IMR-90 (cell line): ENCODE results near the gene LTB4R2. TPM values are rescaled to one million over a fixed set of nuclear protein-coding genes. Genes with fewer than 3 reads are reported as not detected.

ENCODE experiments used
- ATAC-seq: fragments of 200-7000 bp; cut with Tn5 transposase; 2 replicates; pipeline ENCODE4 v1.9.1; 2020; ENCODE audit warnings: low read depth, mild to moderate bottlenecking, moderate library complexity
- BruUV-seq: library from RNA; stranded (reverse); fragments of 400-500 nt; replicated peaks from 2 replicates; lab custom pipeline; 2021; lab: Mats Ljungman, UMichigan
- CTCF ChIA-PET: fragments of 300-600 bp; formaldehyde crosslinking; extraction: SDS; loops from one replicate; lab custom pipeline; 2021; ENCODE audit warnings: antibody characterized with exemption; lab: Yijun Ruan, JAX
- POLR2A ChIA-PET: fragments of 300-600 bp; sonication (Branson Sonifier 250); formaldehyde crosslinking; loops from one replicate; lab custom pipeline; 2022; ENCODE audit warnings: antibody characterized with exemption; ENCODE audit not compliant: unreplicated experiment; lab: Charles Lee
- DNase-seq: peaks from one replicate; pipeline ENCODE4 v3.0.0; 2013
- H2AFZ ChIP-seq: replicated peaks from 2 replicates; pipeline ENCODE3; 2013; ENCODE audit warnings: low read length, mild to moderate bottlenecking; ENCODE audit not compliant: poor library complexity
- H2AK5ac ChIP-seq: 2 replicates; pipeline ENCODE4 v1.6.1; 2013; ENCODE audit warnings: low read depth, low read length, inconsistent platforms
- H2AK9ac ChIP-seq: replicated peaks from 2 replicates; pipeline ENCODE3; 2013; ENCODE audit warnings: mild to moderate bottlenecking, low read depth, low read length, moderate library complexity; ENCODE audit not compliant: poor library complexity
- H2BK120ac ChIP-seq: 2 replicates; pipeline ENCODE4 v1.6.1; 2013; ENCODE audit warnings: low read depth, low read length, inconsistent platforms
- H2BK15ac ChIP-seq: 3 replicates; pipeline ENCODE4 v1.6.1; 2013; ENCODE audit warnings: low read depth, low read length, inconsistent platforms
- H2BK20ac ChIP-seq: 2 replicates; pipeline ENCODE4 v1.6.1; 2013; ENCODE audit warnings: low read depth, mild to moderate bottlenecking, inconsistent platforms, low read length, moderate library complexity
- H2BK5ac ChIP-seq: 2 replicates; pipeline ENCODE4 v1.6.1; 2013; ENCODE audit warnings: mild to moderate bottlenecking, low read depth, low read length, inconsistent platforms; ENCODE audit not compliant: poor library complexity, severe bottlenecking
- H3K14ac ChIP-seq: replicated peaks from 2 replicates; pipeline ENCODE4 v1.6.1; 2013; ENCODE audit warnings: low read depth, low read length, inconsistent platforms
- H3K18ac ChIP-seq: 2 replicates; pipeline ENCODE4 v1.6.1; 2013; ENCODE audit warnings: low read depth, low read length, control low read depth
- H3K23ac ChIP-seq: 2 replicates; pipeline ENCODE4 v1.6.1; 2013; ENCODE audit warnings: low read depth, low read length, inconsistent platforms
- H3K27ac ChIP-seq: 2 replicates; pipeline ENCODE4 v1.5.1; 2013; ENCODE audit warnings: mild to moderate bottlenecking, control low read depth, low read length; ENCODE audit not compliant: insufficient read depth
- H3K27me3 ChIP-seq: 2 replicates; pipeline ENCODE4 v1.6.1; 2013; ENCODE audit warnings: low read length; ENCODE audit not compliant: control insufficient read depth, insufficient read depth
- H3K36me3 ChIP-seq: 2 replicates; pipeline ENCODE4 v1.6.1; 2013; ENCODE audit warnings: low read length, mixed read lengths; ENCODE audit not compliant: control insufficient read depth, insufficient read depth
- H3K4ac ChIP-seq: 2 replicates; pipeline ENCODE4 v1.6.1; 2013; ENCODE audit warnings: low read depth, low read length, inconsistent platforms
- H3K4me1 ChIP-seq: 2 replicates; pipeline ENCODE4 v1.6.1; 2013; ENCODE audit warnings: low read length, mixed read lengths; ENCODE audit not compliant: control insufficient read depth, insufficient read depth
- H3K4me2 ChIP-seq: 2 replicates; pipeline ENCODE4 v1.6.1; 2013; ENCODE audit warnings: low read depth, mild to moderate bottlenecking, control low read depth, low read length, moderate library complexity
- H3K4me3 ChIP-seq: 2 replicates; pipeline ENCODE4 v1.5.1; 2013; ENCODE audit warnings: low read depth, mild to moderate bottlenecking, control low read depth, low read length, moderate library complexity; ENCODE audit not compliant: insufficient read depth
- H3K56ac ChIP-seq: 2 replicates; pipeline ENCODE4 v1.6.1; 2013; ENCODE audit warnings: low read length, inconsistent platforms; ENCODE audit not compliant: insufficient read depth; ENCODE audit errors: extremely low read depth
- H3K79me1 ChIP-seq, 2 experiments: 2 replicates each; pipeline ENCODE4 v1.6.1; 2013; ENCODE audit warnings: low read length in 2 of 2, inconsistent platforms in 1 of 2, low read depth in 1 of 2
- H3K9ac ChIP-seq: 2 replicates; pipeline ENCODE4 v1.6.1; 2013; ENCODE audit warnings: low read depth, low read length, control low read depth
- H3K9me1 ChIP-seq: 2 replicates; pipeline ENCODE4 v1.6.1; 2013; ENCODE audit warnings: low read length, inconsistent platforms; ENCODE audit not compliant: insufficient read depth
- H3K9me3 ChIP-seq: 2 replicates; pipeline ENCODE4 v1.6.1; 2013; ENCODE audit warnings: low read length; ENCODE audit not compliant: control insufficient read depth, insufficient read depth
- H4K20me1 ChIP-seq: 2 replicates; pipeline ENCODE4 v1.6.1; 2013; ENCODE audit warnings: low read length, inconsistent platforms; ENCODE audit not compliant: insufficient read depth
- H4K5ac ChIP-seq: 2 replicates; pipeline ENCODE4 v1.6.1; 2013; ENCODE audit warnings: mild to moderate bottlenecking, low read depth, low read length, control low read depth
- H4K8ac ChIP-seq, 2 experiments: 2 replicates each; pipeline ENCODE4 v1.6.1; 2013; ENCODE audit warnings: low read depth in 2 of 2, low read length in 2 of 2, control low read depth in 1 of 2, inconsistent platforms in 1 of 2
- H4K91ac ChIP-seq: 2 replicates; pipeline ENCODE4 v1.6.1; 2013; ENCODE audit warnings: low read depth, low read length, inconsistent platforms; ENCODE audit not compliant: insufficient read depth
- CEBPB ChIP-seq: IDR thresholded peaks from 2 replicates; pipeline ENCODE4 v1.6.1; 2012; ENCODE audit warnings: low read depth, low read length, improper control_type of control experiment
- CHD1 ChIP-seq: IDR thresholded peaks from 2 replicates; pipeline ENCODE4 v1.6.1; 2012; ENCODE audit warnings: low read depth, low read length, improper control_type of control experiment
- ELK1 ChIP-seq: fragments of 150-350 bp; IDR thresholded peaks from 2 replicates; pipeline ENCODE4 v1.6.1; 2016; ENCODE audit warnings: low read depth, mild to moderate bottlenecking, low read length, moderate library complexity, borderline replicate concordance
- FOS ChIP-seq: fragments of 150-350 bp; IDR thresholded peaks from 2 replicates; pipeline ENCODE4 v1.6.1; 2016; ENCODE audit warnings: low read depth, low read length
- MAFK ChIP-seq: IDR thresholded peaks from 2 replicates; pipeline ENCODE4 v1.6.1; 2012; ENCODE audit warnings: low read depth, low read length, improper control_type of control experiment
- MAZ ChIP-seq: IDR thresholded peaks from 2 replicates; pipeline ENCODE4 v1.6.1; 2012; ENCODE audit warnings: low read depth, mild to moderate bottlenecking, low read length, improper control_type of control experiment, moderate library complexity, borderline replicate concordance
- MXI1 ChIP-seq: IDR thresholded peaks from 2 replicates; pipeline ENCODE4 v1.6.1; 2012; ENCODE audit warnings: low read depth, mild to moderate bottlenecking, low read length, moderate library complexity, borderline replicate concordance
- NFE2L2 ChIP-seq: fragments of 150-350 bp; IDR thresholded peaks from 2 replicates; pipeline ENCODE4 v1.6.1; 2016; ENCODE audit warnings: low read depth, mild to moderate bottlenecking, low read length
- POLR2A ChIP-seq: IDR thresholded peaks from 2 replicates; pipeline ENCODE4 v1.6.1; 2012; ENCODE audit warnings: mild to moderate bottlenecking, low read depth, low read length
- RAD21 ChIP-seq: IDR thresholded peaks from 2 replicates; pipeline ENCODE4 v1.6.1; 2012; ENCODE audit warnings: low read length, improper control_type of control experiment
- RCOR1 ChIP-seq: IDR thresholded peaks from 2 replicates; pipeline ENCODE4 v1.6.1; 2012; ENCODE audit warnings: mild to moderate bottlenecking, low read length, improper control_type of control experiment; ENCODE audit not compliant: insufficient replicate concordance
- RFX5 ChIP-seq: IDR thresholded peaks from 2 replicates; pipeline ENCODE4 v1.8.0; 2012; ENCODE audit warnings: low read depth, mild to moderate bottlenecking, low read length, moderate library complexity
- SMC3 ChIP-seq: fragments of 150-350 bp; IDR thresholded peaks from 2 replicates; pipeline ENCODE4 v1.6.1; 2016; ENCODE audit warnings: low read depth, mild to moderate bottlenecking, antibody characterized with exemption, low read length, moderate library complexity
- WGBS, 2 experiments: methylation state at CpG; one replicate each; pipeline versions ENCODE4 v1.1.5 to v1.1.7; 2013; ENCODE audit warnings: missing lambda C conversion rate in 2 of 2; ENCODE audit not compliant: insufficient read length in 1 of 2; ENCODE audit errors: extremely low coverage in 2 of 2; 5-methylcytosine and 5-hydroxymethylcytosine counted together
- dilution Hi-C: fragments of 300-500 bp; cut with HindIII; formaldehyde crosslinking; loops from one replicate; pipeline ENCODE4 v1.14.3; 2018; ENCODE audit warnings: low sequenced_read_pairs; ENCODE audit not compliant: unreplicated experiment
- in situ Hi-C: fragments of 300-500 bp; cut with MboI; formaldehyde crosslinking; loops from 3 replicates; pipeline ENCODE4 v1.14.3; 2019; ENCODE audit warnings: low sequenced_read_pairs, inconsistent platforms, mixed read lengths
- intact Hi-C: fragments of 100-400 bp; cut with micrococcal nuclease; formaldehyde crosslinking; loops from 2 replicates; pipeline ENCODE4 v1.10.0; 2022
- polyA plus RNA-seq, 3 experiments: library from polyadenylated mRNA; depleted of rRNA; stranded (reverse); fragments of >200 nt; gene quantifications; 2 replicates each; pipeline ENCODE4 v1.2.3, GENCODE V29; 2012; ENCODE audit warnings: low replicate concordance in 1 of 3
- total RNA-seq: library from RNA; depleted of rRNA; stranded (reverse); fragments of >200 nt; gene quantifications from 2 replicates; pipeline ENCODE4 v1.2.3, GENCODE V29; 2012
- TF ChIP-seq, protein P1 (sequence below): conservative IDR thresholded peaks from 2 replicates; pipeline ENCODE4 v1.5.1; 2012; ENCODE audit warnings: mild to moderate bottlenecking, low read depth, low read length, improper control_type of control experiment
- TF ChIP-seq, protein P2 (sequence below): fragments of 150-350 bp; IDR thresholded peaks from 2 replicates; pipeline ENCODE4 v1.6.1; 2017; ENCODE audit warnings: mild to moderate bottlenecking, antibody characterized with exemption, low read length, low read depth

Gene LTB4R2
- total and polyA plus RNA-seq, 2 of the 4 experiments (the other 2 are of a cell fraction): 0.72 to 1.7 TPM

GRCh38 chr14:24270537-24271133 lies 39.3 kb upstream of the LTB4R2 start:
- DNase-seq (no peak), ATAC-seq (no peak)
- H2BK20ac ChIP-seq: no peak overlapping the region
- H3K4me3 ChIP-seq: peak overlapping the region; percentile 63
- H3K27me3 ChIP-seq: no peaks in the 10 kb centered on the region
- H3K79me1 ChIP-seq: peaks cover 10 to 28% of the 10 kb centered on the region in 2 experiments
- H2AK9ac ChIP-seq: peak overlapping the region; percentile 100
- H3K18ac ChIP-seq: peak overlapping the region; percentile 78; the same call in 1 of the 2 replicates
- peaks cover 5% of the 10 kb centered on the region; the same call in 1 of the 2 replicates for H3K9me1 ChIP-seq
- peak overlapping the region; percentile 97 for H2AFZ ChIP-seq
- dilution Hi-C loops: no loop called here
- H3K4me1 ChIP-seq: peaks cover 5% of the 10 kb centered on the region; the same call in 1 of the 2 replicates
- H4K20me1 ChIP-seq: no peaks in the 10 kb centered on the region
- H2BK5ac ChIP-seq: peak overlapping the region; percentile 90
- H3K56ac ChIP-seq: no peak overlapping the region; the same call in 1 of the 2 replicates
- H3K9ac ChIP-seq: peak overlapping the region; percentile 92
- H3K27ac ChIP-seq: peak overlapping the region; percentile 89
- H4K91ac ChIP-seq: no peak overlapping the region; the same call in 1 of the 2 replicates
- WGBS, 2 experiments: 76% methylated on average over 2 of the region's 13 CpGs; no CpG with 5 or more reads in 1 of the 2 experiments
- POLR2A ChIA-PET: no interaction called here
- BruUV-seq: no TSS peak
- CTCF ChIA-PET: interaction anchor here (0.8 to 2.0 kb wide), 4 partner anchors 9 to 28 kb away, joined by 3 to 11 read pairs (median 4); partner anchors contain the start of gene TINF2
- peaks cover 27% of the 10 kb centered on the region for H3K36me3 ChIP-seq
- H2AK5ac ChIP-seq: 0 out of 2 replicates have a peak overlapping the region, but pooled peaks have one; percentile 40
- H3K23ac ChIP-seq: no peak overlapping the region
- H3K9me3 ChIP-seq: no peaks in the 10 kb centered on the region
- H3K14ac ChIP-seq: peak overlapping the region; percentile 97
- peak overlapping the region; percentile 96 for H3K4ac ChIP-seq
- H4K5ac ChIP-seq: peak overlapping the region; percentile 92
- no peak overlapping the region for H2BK15ac ChIP-seq
- no peak overlapping the region for H2BK120ac ChIP-seq
- peak overlapping the region; percentile 90 to 97; a peak in 3 of 4 replicates for H4K8ac ChIP-seq
- peak overlapping the region; percentile 88 for H3K4me2 ChIP-seq
- intact Hi-C loops: loop anchor here (1.0 to 2.0 kb wide), 3 partner anchors 14 to 28 kb away; partner anchors contain the start of gene TINF2
- in situ Hi-C loops: no loop called here
- TF ChIP-seq RFX5 (no peak), CEBPB (no peak), FOS (no peak), SMC3 (no peak), MAZ (no peak), ELK1 (no peak), RAD21 (no peak), NFE2L2 (no peak), MAFK (no peak), POLR2A (no peak), MXI1 (no peak), RCOR1 (no peak), CHD1 (no peak)
- TF ChIP-seq, protein P1, sequence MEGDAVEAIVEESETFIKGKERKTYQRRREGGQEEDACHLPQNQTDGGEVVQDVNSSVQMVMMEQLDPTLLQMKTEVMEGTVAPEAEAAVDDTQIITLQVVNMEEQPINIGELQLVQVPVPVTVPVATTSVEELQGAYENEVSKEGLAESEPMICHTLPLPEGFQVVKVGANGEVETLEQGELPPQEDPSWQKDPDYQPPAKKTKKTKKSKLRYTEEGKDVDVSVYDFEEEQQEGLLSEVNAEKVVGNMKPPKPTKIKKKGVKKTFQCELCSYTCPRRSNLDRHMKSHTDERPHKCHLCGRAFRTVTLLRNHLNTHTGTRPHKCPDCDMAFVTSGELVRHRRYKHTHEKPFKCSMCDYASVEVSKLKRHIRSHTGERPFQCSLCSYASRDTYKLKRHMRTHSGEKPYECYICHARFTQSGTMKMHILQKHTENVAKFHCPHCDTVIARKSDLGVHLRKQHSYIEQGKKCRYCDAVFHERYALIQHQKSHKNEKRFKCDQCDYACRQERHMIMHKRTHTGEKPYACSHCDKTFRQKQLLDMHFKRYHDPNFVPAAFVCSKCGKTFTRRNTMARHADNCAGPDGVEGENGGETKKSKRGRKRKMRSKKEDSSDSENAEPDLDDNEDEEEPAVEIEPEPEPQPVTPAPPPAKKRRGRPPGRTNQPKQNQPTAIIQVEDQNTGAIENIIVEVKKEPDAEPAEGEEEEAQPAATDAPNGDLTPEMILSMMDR: no peak
- TF ChIP-seq, protein P2, sequence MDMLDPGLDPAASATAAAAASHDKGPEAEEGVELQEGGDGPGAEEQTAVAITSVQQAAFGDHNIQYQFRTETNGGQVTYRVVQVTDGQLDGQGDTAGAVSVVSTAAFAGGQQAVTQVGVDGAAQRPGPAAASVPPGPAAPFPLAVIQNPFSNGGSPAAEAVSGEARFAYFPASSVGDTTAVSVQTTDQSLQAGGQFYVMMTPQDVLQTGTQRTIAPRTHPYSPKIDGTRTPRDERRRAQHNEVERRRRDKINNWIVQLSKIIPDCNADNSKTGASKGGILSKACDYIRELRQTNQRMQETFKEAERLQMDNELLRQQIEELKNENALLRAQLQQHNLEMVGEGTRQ: no peak
